HG03060 (cell line): ENCODE data around the gene TRIAP1.

ENCODE experiments used
- ATAC-seq: cut with Tn5 transposase; IDR thresholded peaks from one replicate; pipeline ENCODE4 v1.9.1; 2021; ENCODE audit warnings: low read depth, moderate number of reproducible peaks; ENCODE audit not compliant: unreplicated experiment

TRIAP1 gene

GRCh38 chr12:120437735-120438494 lies 8.3 kb downstream of the TRIAP1 start, which contains the start of gene COX6A1:
Gene COX6A1 (plus strand): TSS chr12:120438113. CDS start chr12:120438127, 14 bp downstream.
- ATAC-seq: peak; percentile 95

DNA sequence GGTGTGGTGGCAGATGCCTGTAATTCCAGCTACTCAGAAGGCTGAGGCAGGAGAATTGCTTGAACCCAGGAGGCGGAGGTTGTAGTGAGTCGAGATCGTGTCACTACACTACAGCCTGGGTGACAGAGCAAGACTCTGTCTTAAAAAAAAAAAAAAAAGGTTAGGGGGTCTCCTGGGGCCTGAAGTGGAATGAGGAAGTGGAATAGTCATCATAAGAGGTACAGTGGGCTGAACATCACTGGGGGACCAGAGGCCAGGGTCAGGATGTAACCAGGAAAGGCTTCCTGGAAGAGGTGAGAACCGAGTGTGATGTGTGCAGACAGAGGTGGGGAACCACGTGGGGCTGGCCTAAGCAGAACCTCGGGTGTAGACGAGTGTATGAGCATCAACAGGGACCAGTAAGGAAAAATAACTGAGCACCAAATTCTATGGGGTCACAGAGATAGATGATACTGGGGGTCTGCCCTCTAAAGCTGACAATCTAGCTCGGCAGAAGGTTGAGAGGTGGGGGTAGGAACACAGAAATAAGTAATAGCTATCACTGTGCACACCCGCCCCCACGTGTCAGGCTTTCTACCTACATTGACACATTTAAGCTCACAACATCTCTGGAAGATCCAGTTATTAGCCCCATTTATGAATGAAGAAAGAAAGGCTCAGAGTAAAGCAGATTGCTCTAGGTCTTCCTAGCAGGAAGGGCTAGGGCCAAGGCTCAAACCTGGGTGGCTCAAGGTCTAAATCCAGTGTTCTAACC lies 13.2 kb downstream of the TRIAP1 start:
- ATAC-seq: no peak

DNA sequence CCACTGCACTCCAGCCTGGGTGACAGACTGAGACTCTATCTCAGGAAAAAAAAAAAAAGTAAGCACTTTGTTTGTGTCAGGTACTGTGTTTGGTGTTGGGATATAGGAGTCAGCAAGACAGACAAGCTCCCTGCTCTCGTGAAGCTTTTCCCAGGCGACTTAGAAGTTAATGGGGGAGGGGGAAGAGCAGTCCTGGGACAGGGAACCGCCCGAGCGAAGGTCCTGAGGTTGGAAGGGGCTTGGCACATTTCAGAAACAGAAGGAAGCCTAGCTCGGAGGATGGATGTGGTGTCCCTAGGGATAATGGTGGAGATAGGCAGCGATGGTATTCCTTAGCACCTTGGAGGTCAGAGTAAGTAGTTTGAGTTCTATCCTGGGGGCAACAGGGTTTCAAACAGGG lies 16.8 kb downstream of the TRIAP1 start:
- no peak for ATAC-seq

GRCh38 chr12:120428597-120429229 lies 17.5 kb downstream of the TRIAP1 start:
- no peak for ATAC-seq

DNA sequence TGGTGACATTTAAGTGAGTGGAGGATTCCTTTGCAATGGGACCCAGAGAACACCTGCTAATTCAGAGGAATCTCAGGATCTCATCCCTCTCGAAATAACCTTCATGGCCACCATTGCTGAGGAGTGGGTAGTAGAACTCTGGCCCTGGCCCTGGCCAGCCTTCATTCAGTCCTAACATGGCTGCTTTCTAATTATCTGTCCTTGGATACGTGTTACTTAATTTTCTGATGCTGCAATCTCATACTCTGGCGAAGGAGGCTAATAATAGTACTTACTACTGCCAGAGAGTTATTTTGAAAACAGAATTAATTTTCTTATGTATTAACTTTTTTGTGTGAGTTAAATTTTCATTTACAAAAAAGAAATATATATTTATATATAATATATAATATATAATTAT lies 20.4 kb downstream of the TRIAP1 start:
- ATAC-seq: no peak

- ATAC-seq: no peak
Observed at GRCh38 chr12:120422892-120423456, 23.2 kb downstream of the TRIAP1 start.

- no peak for ATAC-seq
Observed at GRCh38 chr12:120421701-120422100, 24.5 kb downstream of the TRIAP1 start.

DNA sequence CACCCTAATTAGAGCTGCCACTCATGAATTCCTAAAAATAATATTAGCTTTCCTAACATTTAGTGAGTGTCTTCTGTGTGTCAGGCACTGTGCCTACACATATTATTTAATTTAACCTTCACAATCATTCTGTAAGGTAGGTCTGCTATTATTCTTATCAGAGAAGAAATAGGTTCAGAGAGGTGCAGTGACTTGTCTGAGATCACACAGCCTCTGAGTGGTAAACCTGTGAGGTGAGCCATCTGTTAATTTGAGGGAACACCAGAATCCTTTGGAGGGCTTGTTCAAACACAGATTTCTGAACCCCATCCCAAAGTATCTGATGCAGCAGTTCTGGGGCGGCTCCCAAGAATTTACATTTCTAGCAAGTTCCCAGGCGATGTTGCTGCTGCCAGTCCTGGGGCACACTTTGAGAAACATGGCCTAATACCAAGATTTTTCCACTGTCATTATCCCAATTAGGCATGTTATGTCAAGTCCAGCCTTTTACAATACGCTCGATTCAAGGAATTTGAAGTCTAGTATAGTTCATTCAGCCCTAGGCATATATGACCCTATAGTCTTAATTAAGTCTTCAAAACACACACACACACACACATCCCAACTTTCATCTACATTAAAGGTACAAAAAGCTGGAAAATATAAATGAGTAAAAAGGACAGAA lies 28.1 kb downstream of the TRIAP1 start:
- no peak for ATAC-seq

DNA sequence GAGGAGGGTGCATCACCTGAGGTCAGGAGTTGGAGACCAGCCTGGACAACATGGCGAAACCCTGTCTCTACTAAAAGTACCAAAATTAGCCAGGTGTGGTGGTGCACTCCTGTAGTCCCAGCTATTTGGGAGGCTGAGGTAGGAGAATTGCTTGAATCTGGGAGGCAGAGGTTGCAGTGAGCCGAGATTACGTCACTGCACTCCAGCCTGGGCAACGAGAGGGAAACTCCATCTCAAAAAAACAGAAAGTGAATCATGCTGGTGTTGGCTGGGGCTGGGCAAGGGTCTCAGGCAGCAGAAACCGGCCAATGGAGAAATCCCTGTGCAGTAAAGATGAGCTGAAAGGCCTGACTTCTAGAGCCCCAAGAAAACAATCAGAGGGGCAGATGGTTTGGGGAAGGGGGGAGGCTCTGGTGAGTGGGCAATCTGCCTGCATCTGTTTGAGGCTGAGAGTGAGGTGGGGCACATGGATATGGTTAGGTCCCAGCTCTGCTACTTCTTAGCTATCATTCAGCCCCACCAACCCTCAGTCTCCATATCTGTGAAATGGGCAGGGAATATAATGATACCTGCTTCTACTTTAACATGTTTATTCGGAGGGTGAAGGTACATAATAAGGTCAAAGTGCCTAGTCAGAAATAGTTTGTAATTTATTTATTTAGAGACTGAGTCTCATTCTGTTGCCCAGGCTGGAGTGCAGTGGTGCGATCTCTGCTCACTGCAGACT lies 29.5 kb downstream of the TRIAP1 start:
- no peak for ATAC-seq

GRCh38 chr12:120413901-120414695 lies 32.1 kb downstream of the TRIAP1 start:
- ATAC-seq: no peak

- ATAC-seq: no peak
Observed at GRCh38 chr12:120412421-120412820, 33.8 kb downstream of the TRIAP1 start.

- no peak for ATAC-seq
Observed at GRCh38 chr12:120408771-120409170, 37.4 kb downstream of the TRIAP1 start.

- ATAC-seq: no peak
Observed at GRCh38 chr12:120406553-120406952, 39.6 kb downstream of the TRIAP1 start.

DNA sequence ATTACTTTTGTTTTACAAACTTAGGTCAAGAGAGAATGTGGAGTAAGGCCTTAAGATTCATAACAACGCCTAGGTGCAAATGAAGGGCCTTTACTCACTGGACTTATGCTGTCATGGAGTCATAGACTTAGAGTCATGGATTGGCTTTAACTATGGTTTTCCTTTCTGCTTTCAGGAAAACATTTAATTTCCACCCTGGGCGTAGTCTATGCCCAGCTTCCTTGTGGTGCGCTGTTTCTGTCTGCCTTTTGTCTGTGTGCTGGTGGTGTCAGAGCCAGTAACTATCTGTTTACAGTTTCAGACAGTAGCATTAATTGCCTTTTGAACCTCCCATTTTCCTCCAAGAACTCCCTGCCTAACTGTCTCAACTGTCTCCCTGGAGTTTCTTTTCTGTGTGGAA lies 40.1 kb downstream of the TRIAP1 start:
- no peak for ATAC-seq

DNA sequence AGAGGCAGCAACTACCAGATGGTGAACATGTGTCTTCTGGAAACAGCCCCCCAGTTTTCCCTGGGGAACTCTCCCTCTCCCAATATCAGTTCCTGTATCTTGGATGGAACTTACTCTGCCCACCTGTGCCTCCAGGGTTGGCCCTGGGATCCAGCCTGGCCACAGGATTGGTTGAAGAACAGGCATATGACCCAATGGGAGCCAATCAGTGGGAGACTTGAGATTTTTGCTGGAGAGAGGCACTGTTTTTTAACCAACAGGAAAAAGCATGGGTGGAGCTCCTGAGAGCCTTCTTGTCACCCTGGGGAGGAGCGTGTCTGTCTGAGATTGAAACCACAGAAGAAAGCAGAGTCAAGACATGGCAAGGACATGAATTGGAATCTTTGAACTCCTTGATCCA lies 41.9 kb downstream of the TRIAP1 start:
- ATAC-seq: no peak

- no peak for ATAC-seq
Observed at GRCh38 chr12:120403869-120404268, 42.3 kb downstream of the TRIAP1 start.

DNA sequence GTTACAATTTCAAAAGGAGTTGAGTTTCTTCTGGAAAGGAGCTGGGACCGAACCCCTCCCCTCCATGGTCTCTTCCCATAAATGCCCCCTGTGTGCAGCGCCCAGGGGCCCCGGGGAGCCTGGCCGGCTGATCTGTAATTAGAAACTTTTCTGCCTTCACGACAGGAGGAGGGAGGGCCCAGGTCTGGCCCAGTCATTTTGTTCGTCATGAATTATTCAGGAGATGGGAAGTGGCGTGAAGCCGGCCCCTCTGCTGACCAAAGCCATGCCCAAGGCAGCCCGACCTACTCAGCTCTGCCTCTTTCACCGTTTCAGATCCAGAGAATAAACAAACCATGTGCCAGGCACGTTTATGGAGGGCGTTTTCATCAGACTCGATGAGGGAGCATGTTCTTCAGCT lies 44.0 kb downstream of the TRIAP1 start:
- no peak for ATAC-seq

GRCh38 chr12:120399531-120399930 lies 46.7 kb downstream of the TRIAP1 start:
- no peak for ATAC-seq
